Esophagus muscularis mucosa (tissue), 3 donors: ENCODE results near the gene HK1.

Source experiments
- CTCF ChIP-seq, 3 experiments: fragments of 200-600 bp in 2 of 3; fragments of 450-650 bp in 1 of 3; sonication (generic) in 2 of 3; IDR thresholded peaks; one replicate each; pipeline ENCODE4 v1.5.1; 2017 to 2019; ENCODE audit warnings: antibody characterized with exemption in 3 of 3, mild to moderate bottlenecking in 2 of 3, moderate library complexity in 1 of 3
- POLR2A ChIP-seq: fragments of 450-650 bp; IDR thresholded peaks from one replicate; pipeline ENCODE4 v1.6.1; 2017; ENCODE audit warnings: antibody characterized with exemption, moderate library complexity, mild to moderate bottlenecking, low read depth

GRCh38 chr10:69335613-69336012 is 57.3 kb downstream of the HK1 start:
- TF ChIP-seq POLR2A (no peak), CTCF (IDR thresholded peaks at IDR 0.05) (no peak)
